CD4-positive, alpha-beta memory T cell (primary cell): ENCODE results near the gene CRYAA. TPM values are rescaled to one million over a fixed set of nuclear protein-coding genes. Genes with fewer than 3 reads are reported as not detected.

ENCODE experiments used
- CTCF ChIA-PET: fragments of 350-600 bp; sonication (Branson Sonifier 250); formaldehyde crosslinking; loops from one replicate; lab custom pipeline; 2021; ENCODE audit warnings: inconsistent platforms; ENCODE audit not compliant: partially characterized antibody; lab: Charles Lee
- POLR2A ChIA-PET: fragments of 350-600 bp; sonication (Branson Sonifier 250); formaldehyde crosslinking; loops from one replicate; lab custom pipeline; 2021; ENCODE audit not compliant: partially characterized antibody; lab: Charles Lee
- DNase-seq, 5 donors: peaks; one replicate each; pipeline versions ENCODE4 v3.0.0 to v3.0.0-alpha.2; 2020 to 2022; ENCODE audit warnings: mixed read lengths in 1 of 5
- H3K27ac ChIP-seq: one replicate; pipeline ENCODE4 v1.7.0; 2013; ENCODE audit warnings: low read depth, low read length
- H3K27me3 ChIP-seq: 2 replicates; pipeline ENCODE4 v1.7.0; 2013; ENCODE audit warnings: mild to moderate bottlenecking, low read length, moderate library complexity; ENCODE audit not compliant: insufficient read depth
- H3K36me3 ChIP-seq: 2 replicates; pipeline ENCODE4 v1.7.0; 2013; ENCODE audit warnings: mild to moderate bottlenecking, low read length, moderate library complexity; ENCODE audit not compliant: insufficient read depth
- H3K4me1 ChIP-seq: 2 replicates; pipeline ENCODE4 v1.7.0; 2013; ENCODE audit warnings: mild to moderate bottlenecking, low read length, moderate library complexity; ENCODE audit not compliant: insufficient read depth
- H3K4me3 ChIP-seq, 2 donors: one replicate each; pipeline ENCODE4 v1.7.0; 2013; ENCODE audit warnings: low read length in 2 of 2, mild to moderate bottlenecking in 1 of 2
- H3K9me3 ChIP-seq, 2 donors: one replicate each; pipeline ENCODE4 v1.7.0; 2013; ENCODE audit warnings: low read length in 2 of 2, control low read depth in 1 of 2; ENCODE audit not compliant: control insufficient read depth in 1 of 2
- H3K27ac Mint-ChIP-seq, 7 donors: one replicate each; pipeline ENCODE4 v1.8.0; 2020 to 2021; ENCODE audit warnings: mixed read lengths in 7 of 7, mild to moderate bottlenecking in 6 of 7, inconsistent platforms in 3 of 7, moderate library complexity in 3 of 7
- H3K27me3 Mint-ChIP-seq, 2 donors: one replicate each; pipeline ENCODE4 v1.8.0; 2020 to 2021; ENCODE audit warnings: mixed read lengths in 2 of 2
- H3K36me3 Mint-ChIP-seq, 2 donors: one replicate each; pipeline ENCODE4 v1.8.0; 2020 to 2021; ENCODE audit warnings: mixed read lengths in 2 of 2, inconsistent platforms in 1 of 2, mild to moderate bottlenecking in 1 of 2
- H3K4me1 Mint-ChIP-seq, 4 donors: one replicate each; pipeline ENCODE4 v1.8.0; 2020 to 2021; ENCODE audit warnings: mixed read lengths in 4 of 4, mild to moderate bottlenecking in 1 of 4
- H3K4me3 Mint-ChIP-seq, 8 donors: one replicate each; pipeline ENCODE4 v1.8.0; 2020 to 2021; ENCODE audit warnings: mixed read lengths in 8 of 8, mild to moderate bottlenecking in 7 of 8, moderate library complexity in 6 of 8, inconsistent platforms in 3 of 8
- H3K9me3 Mint-ChIP-seq, 8 donors: one replicate each; pipeline ENCODE4 v1.8.0; 2020 to 2021; ENCODE audit warnings: mixed read lengths in 8 of 8, mild to moderate bottlenecking in 5 of 8, inconsistent platforms in 3 of 8, moderate library complexity in 1 of 8
- intact Hi-C: fragments of 100-400 bp; cut with micrococcal nuclease; formaldehyde crosslinking; loops from one replicate; pipeline ENCODE4 v1.15.1; 2023
- polyA plus RNA-seq, 2 donors: library from polyadenylated mRNA; unstranded; fragments of 300-500 nt; fragmentation: Illumina TruSeq; gene quantifications; one replicate each; pipeline ENCODE4 v1.2.3, GENCODE V29; 2021
- total RNA-seq, 2 experiments: library from RNA; stranded (reverse); gene quantifications; one replicate each; pipeline ENCODE4 v1.2.3, GENCODE V29; 2021

CRYAA gene
- total and polyA plus RNA-seq, 4 experiments from 2014 or later, result not detected

DNA sequence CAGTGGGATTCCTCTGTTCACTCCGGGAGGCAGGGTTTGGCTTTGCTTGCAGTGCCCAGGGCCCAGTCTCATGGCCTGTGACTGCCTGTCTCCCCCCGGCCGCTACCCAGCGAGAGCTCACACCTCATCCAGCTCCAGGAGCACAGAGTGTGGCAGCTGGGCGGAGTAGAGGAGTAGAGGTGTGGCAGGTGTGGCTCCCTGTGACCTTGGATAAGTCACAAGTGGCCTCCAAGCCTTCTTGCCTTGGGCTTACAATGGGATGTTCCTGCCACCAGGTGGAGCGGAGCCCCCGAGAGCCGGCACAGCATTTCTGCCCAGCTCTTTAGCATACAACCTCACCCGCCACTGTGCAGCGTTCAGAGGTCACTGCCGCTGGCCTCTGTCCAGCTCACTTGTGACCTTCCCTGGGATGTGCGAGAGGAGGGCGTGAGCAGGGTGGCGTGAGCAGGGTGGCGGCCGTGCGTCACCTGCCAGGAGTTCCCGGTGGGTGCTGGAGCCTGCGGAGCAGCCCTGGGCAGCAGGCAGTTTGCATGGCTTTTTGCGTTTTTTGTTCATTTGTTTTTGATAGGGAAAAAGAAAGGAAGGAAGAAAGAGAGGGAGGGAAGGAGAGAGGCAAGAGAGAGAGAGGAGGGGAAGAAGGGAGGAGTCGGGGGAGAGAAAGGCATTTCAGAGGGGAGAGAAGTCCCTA lies 42.4 kb downstream of the CRYAA start:
- CTCF ChIA-PET, result no interaction called here
- Mint-ChIP-seq H3K27me3 (peaks cover 8 to 13% of the 10 kb centered on the region in 2 donors), H3K36me3 (no peaks in the 10 kb centered on the region), H3K4me1 (no peaks in the 10 kb centered on the region), H3K27ac (no peak overlapping the region), H3K4me3 (no peak overlapping the region), H3K9me3 (no peaks in the 10 kb centered on the region)
- no peak for DNase-seq
- intact Hi-C loops, result no loop called here
- H3K27me3 ChIP-seq, result no peaks in the 10 kb centered on the region
- H3K4me3 ChIP-seq, result no peak overlapping the region
- POLR2A ChIA-PET, result no interaction called here
- no peak overlapping the region for H3K27ac ChIP-seq
- no peaks in the 10 kb centered on the region for H3K9me3 ChIP-seq
- no peaks in the 10 kb centered on the region for H3K4me1 ChIP-seq
- no peaks in the 10 kb centered on the region for H3K36me3 ChIP-seq

DNA sequence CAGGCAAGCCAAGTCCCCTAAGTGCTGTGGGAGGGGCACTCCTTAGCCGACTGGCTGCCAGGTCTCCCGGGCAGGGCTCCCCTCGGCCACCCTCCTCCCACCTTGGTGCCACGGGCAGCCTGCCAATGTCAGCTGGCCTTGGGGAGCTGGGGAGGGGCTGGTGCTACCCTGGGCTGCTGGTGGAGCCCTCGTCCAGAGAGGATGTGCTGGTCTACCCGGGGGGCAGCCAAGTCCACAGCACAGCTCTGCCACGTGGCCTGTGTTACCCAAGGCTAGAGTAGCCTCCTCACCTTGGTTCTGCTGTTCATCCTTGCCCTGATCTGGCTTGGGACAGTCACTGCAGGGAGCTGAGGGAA lies 42.9 kb downstream of the CRYAA start:
- Histone ChIP-seq H3K4me1 (no peaks in the 10 kb centered on the region), H3K27me3 (no peaks in the 10 kb centered on the region), H3K9me3 (no peaks in the 10 kb centered on the region), H3K4me3 (no peak overlapping the region), H3K27ac (no peak overlapping the region), H3K36me3 (no peaks in the 10 kb centered on the region)
- ChIA-PET POLR2A (no interaction called here), CTCF (no interaction called here)
- Mint-ChIP-seq H3K27me3 (peaks cover 8 to 13% of the 10 kb centered on the region in 2 donors), H3K4me1 (no peaks in the 10 kb centered on the region), H3K36me3 (no peaks in the 10 kb centered on the region), H3K9me3 (no peaks in the 10 kb centered on the region), H3K4me3 (no peak overlapping the region), H3K27ac (no peak overlapping the region)
- intact Hi-C loops, result no loop called here
- no peak for DNase-seq

Other genes starting within 250 kb of the CRYAA start
- not detected for gene ERVH48-1, start 243.4 kb upstream of the CRYAA start, total RNA-seq
- gene ERVH48-1, start 243.4 kb upstream of the CRYAA start, polyA plus RNA-seq, result not detected
- gene PKNOX1, start 194.4 kb upstream of the CRYAA start, total RNA-seq, result 10 to 100 TPM; 21.5 to 24.8 TPM
- 10 to 100 TPM; 17.8 to 25.0 TPM for gene PKNOX1, start 194.4 kb upstream of the CRYAA start, polyA plus RNA-seq
- gene CBS, start 93.2 kb upstream of the CRYAA start, total RNA-seq, result under 1 TPM in 1 of 2 experiments, not detected in 1; 0.81 TPM
- not detected for gene CBS, start 93.2 kb upstream of the CRYAA start, polyA plus RNA-seq
- 10 to 100 TPM; 71.3 to 81.7 TPM for gene U2AF1, start 61.4 kb upstream of the CRYAA start, total RNA-seq
- gene U2AF1, start 61.4 kb upstream of the CRYAA start, polyA plus RNA-seq, result 10 to 100 TPM; 71.1 to 96.0 TPM